SU-DHL-6 (cell line): ENCODE results near the gene MTMR4.

ENCODE experiments used
- H2AFZ ChIP-seq: fragments of 200-600 bp; sonication (generic); 2 replicates; pipeline ENCODE4 v1.6.1; 2014; ENCODE audit warnings: low read depth, mild to moderate bottlenecking, moderate library complexity, mixed read lengths, antibody characterized with exemption, low read length; ENCODE audit not compliant: severe bottlenecking
- H3F3A ChIP-seq: fragments of 200-600 bp; shearing (Covaris generic); 2 replicates; pipeline ENCODE4 v1.6.0; 2016; ENCODE audit warnings: antibody characterized with exemption, mild to moderate bottlenecking; ENCODE audit not compliant: insufficient read depth
- H3K27ac ChIP-seq: fragments of 200-600 bp; sonication (generic); 2 replicates; pipeline ENCODE4 v1.5.1; 2016; ENCODE audit warnings: low read depth, mild to moderate bottlenecking, low read length, moderate library complexity, mixed read lengths
- H3K27me3 ChIP-seq: fragments of 200-600 bp; sonication (generic), shearing (Covaris generic); 2 replicates; pipeline ENCODE4 v1.6.0; 2014; ENCODE audit warnings: mild to moderate bottlenecking, low read length
- H3K36me3 ChIP-seq: fragments of 200-600 bp; sonication (generic); 2 replicates; pipeline ENCODE4 v1.6.1; 2014; ENCODE audit warnings: mild to moderate bottlenecking, low read length, mixed read lengths
- H3K4me2 ChIP-seq: fragments of 300-600, 200-600 bp; shearing (Covaris generic), sonication (generic); 2 replicates; pipeline ENCODE4 v1.6.0; 2014; ENCODE audit warnings: low read length, low read depth, mild to moderate bottlenecking; ENCODE audit not compliant: poor library complexity, severe bottlenecking
- H3K4me3 ChIP-seq: fragments of 200-600 bp; sonication (generic); 2 replicates; pipeline ENCODE4 v1.5.1; 2014; ENCODE audit warnings: antibody characterized with exemption, low read length, mild to moderate bottlenecking, mixed read lengths; ENCODE audit not compliant: insufficient read depth, poor library complexity, severe bottlenecking
- H3K79me2 ChIP-seq: fragments of 200-600 bp; sonication (generic); 2 replicates; pipeline ENCODE4 v1.6.1; 2014; ENCODE audit warnings: mild to moderate bottlenecking, low read length, moderate library complexity; ENCODE audit not compliant: insufficient read depth
- H3K9ac ChIP-seq: fragments of 200-600 bp; sonication (generic); 2 replicates; pipeline ENCODE4 v1.7.0; 2014; ENCODE audit warnings: mild to moderate bottlenecking, low read length
- H3K9me2 ChIP-seq: fragments of 200-600 bp; sonication (generic); replicated peaks from 2 replicates; pipeline ENCODE4 v1.6.1; 2014; ENCODE audit warnings: low read length; ENCODE audit not compliant: insufficient read depth
- H3K9me3 ChIP-seq: fragments of 200-600 bp; sonication (generic); 2 replicates; pipeline ENCODE4 v1.6.1; 2014; ENCODE audit warnings: low read length, mixed read lengths; ENCODE audit not compliant: insufficient read depth
- H4K20me1 ChIP-seq: fragments of 200-600 bp; sonication (generic); 2 replicates; pipeline ENCODE4 v1.6.1; 2014; ENCODE audit warnings: low read depth, mild to moderate bottlenecking, antibody characterized with exemption, low read length, moderate library complexity, mixed read lengths
- EZH2phosphoT487 ChIP-seq: fragments of 200-600 bp; sonication (generic), shearing (Covaris generic); conservative IDR thresholded peaks from 2 replicates; pipeline ENCODE4 v1.6.1; 2018; ENCODE audit warnings: mild to moderate bottlenecking, antibody characterized with exemption, low read length, moderate library complexity, mixed read lengths
- TF ChIP-seq, protein P1 (sequence below): fragments of 200-600 bp; sonication (generic); IDR thresholded peaks from one replicate; pipeline ENCODE4 v1.5.1; 2017; ENCODE audit warnings: antibody characterized with exemption, mild to moderate bottlenecking, low read length, moderate library complexity; ENCODE audit not compliant: insufficient read depth, poor library complexity, severe bottlenecking

MTMR4 gene

DNA sequence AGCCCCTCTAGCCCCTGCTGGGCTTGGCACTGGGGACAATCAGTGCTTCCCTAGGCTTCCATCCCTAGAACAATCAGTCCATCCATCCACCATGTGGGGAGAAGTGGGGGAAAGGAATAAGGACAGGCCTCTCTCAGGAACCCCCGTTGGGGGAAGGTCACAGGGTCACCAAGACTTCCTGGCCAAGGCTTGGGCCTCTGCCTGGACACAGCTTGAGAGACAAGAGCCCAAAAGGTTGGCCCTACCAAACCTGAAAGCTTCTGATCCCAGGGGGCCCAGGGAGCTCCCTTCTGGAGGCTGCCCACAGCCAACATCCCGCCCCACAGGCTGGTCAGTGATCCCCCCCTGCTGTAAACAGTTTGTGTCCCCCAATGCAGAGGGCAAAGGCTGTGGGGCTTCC lies 16.2 kb upstream of the MTMR4 start:
- H3K79me2 ChIP-seq: no peaks in the 10 kb centered on the region
- no peak for TF ChIP-seq EZH2phosphoT487
- TF ChIP-seq, protein P1, sequence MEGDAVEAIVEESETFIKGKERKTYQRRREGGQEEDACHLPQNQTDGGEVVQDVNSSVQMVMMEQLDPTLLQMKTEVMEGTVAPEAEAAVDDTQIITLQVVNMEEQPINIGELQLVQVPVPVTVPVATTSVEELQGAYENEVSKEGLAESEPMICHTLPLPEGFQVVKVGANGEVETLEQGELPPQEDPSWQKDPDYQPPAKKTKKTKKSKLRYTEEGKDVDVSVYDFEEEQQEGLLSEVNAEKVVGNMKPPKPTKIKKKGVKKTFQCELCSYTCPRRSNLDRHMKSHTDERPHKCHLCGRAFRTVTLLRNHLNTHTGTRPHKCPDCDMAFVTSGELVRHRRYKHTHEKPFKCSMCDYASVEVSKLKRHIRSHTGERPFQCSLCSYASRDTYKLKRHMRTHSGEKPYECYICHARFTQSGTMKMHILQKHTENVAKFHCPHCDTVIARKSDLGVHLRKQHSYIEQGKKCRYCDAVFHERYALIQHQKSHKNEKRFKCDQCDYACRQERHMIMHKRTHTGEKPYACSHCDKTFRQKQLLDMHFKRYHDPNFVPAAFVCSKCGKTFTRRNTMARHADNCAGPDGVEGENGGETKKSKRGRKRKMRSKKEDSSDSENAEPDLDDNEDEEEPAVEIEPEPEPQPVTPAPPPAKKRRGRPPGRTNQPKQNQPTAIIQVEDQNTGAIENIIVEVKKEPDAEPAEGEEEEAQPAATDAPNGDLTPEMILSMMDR: no peak
- H4K20me1 ChIP-seq: no peaks in the 10 kb centered on the region
- no peak overlapping the region for H3K4me3 ChIP-seq
- no peak overlapping the region for H3K4me2 ChIP-seq
- no peaks in the 10 kb centered on the region for H3K9me2 ChIP-seq
- no peaks in the 10 kb centered on the region for H3F3A ChIP-seq
- H3K36me3 ChIP-seq: no peaks in the 10 kb centered on the region
- H3K27ac ChIP-seq: no peak overlapping the region
- H3K27me3 ChIP-seq: no peaks in the 10 kb centered on the region
- H3K9ac ChIP-seq: no peak overlapping the region
- no peaks in the 10 kb centered on the region for H3K9me3 ChIP-seq
- no peak overlapping the region for H2AFZ ChIP-seq

DNA sequence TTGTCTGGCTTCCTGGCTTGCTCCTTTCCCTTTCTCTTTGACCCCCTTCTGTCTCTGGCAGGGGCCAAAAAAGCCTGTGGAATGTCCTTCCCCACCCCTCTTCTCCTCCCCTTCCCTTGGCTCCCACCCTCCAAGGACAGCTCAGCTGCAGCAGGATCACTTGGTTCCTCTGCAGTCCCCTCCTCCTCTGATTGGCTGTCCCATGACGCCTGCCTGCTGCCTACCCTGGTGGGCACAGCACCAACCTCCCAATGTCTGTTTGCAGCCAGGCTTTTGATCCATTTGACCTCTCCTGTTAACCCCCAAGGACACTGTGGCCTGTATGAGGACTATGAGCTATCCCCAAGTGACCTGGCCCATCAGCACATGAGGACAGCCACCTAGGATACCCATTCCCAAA lies 14.8 kb upstream of the MTMR4 start:
- Histone ChIP-seq H3K27ac (no peak overlapping the region), H3K9me2 (no peaks in the 10 kb centered on the region), H3K36me3 (no peaks in the 10 kb centered on the region), H3K9ac (no peak overlapping the region), H3K79me2 (no peaks in the 10 kb centered on the region), H3K27me3 (no peaks in the 10 kb centered on the region), H3K4me3 (no peak overlapping the region), H2AFZ (no peak overlapping the region), H3K9me3 (no peaks in the 10 kb centered on the region), H3F3A (no peaks in the 10 kb centered on the region), H3K4me2 (no peak overlapping the region), H4K20me1 (no peaks in the 10 kb centered on the region)
- TF ChIP-seq EZH2phosphoT487: no peak
- TF ChIP-seq, protein P1: no peak

DNA sequence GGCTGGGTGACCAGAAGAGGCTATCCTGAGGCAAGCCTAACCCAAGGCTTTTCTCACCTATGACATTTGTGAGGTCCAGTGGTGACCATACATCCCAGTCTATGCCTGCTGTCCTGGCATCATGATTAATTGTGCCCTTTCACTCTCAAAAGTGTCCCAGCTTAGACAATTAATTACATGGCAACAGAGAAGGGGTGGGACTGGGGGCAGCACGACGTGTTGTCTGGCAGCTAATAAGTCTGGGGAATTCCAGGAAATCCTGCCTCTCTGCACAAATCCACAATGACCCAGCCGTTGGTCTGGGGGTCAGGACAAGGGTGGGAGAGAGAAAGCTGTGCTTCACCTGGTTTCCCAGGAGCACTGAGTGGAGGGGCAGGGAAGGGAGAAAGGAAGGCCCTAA lies 14.0 kb upstream of the MTMR4 start:
- Histone ChIP-seq H4K20me1 (no peaks in the 10 kb centered on the region), H3K27ac (no peak overlapping the region), H3K4me2 (no peak overlapping the region), H2AFZ (no peak overlapping the region), H3K27me3 (no peaks in the 10 kb centered on the region), H3F3A (no peaks in the 10 kb centered on the region), H3K79me2 (no peaks in the 10 kb centered on the region), H3K9me2 (no peaks in the 10 kb centered on the region), H3K36me3 (no peaks in the 10 kb centered on the region), H3K4me3 (no peak overlapping the region), H3K9me3 (no peaks in the 10 kb centered on the region), H3K9ac (no peak overlapping the region)
- TF ChIP-seq EZH2phosphoT487: no peak
- TF ChIP-seq, protein P1: no peak
